ENCODE data around the gene TMPRSS6. TPM values are rescaled to one million over a fixed set of nuclear protein-coding genes. Genes with fewer than 3 reads are reported as not detected.

The TMPRSS6 gene
- total and polyA plus RNA-seq, 3 donors from 2014 or later: 1.5 to 4.0 (median 3.4) TPM

DNA sequence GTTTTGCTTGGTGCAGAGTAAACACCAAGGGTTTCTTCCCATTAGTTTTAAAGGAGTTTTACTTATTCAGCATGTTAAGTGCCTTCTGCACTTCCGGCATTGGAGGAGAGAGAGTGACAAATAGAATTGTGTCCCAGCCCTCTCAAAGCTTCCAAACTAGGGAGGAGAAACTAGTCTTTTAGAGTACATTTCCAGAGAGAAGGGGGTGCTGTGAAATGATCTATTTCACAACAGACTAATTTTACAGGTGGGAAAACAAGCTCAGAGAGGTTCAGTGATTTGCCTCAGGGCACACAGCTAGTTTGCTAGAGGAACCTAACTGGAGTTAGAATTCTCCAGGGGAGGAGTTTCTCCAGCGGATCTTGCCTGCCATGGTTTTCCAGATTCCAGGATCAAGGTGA is 77.4 kb downstream of the TMPRSS6 start:
- Histone ChIP-seq H3K9me3 (no peaks in the 10 kb centered on the region), H3K27me3 (no peaks in the 10 kb centered on the region), H3K36me3 (ENCODE audit: low read depth, missing control alignments) (no peaks in the 10 kb centered on the region), H3K4me1 (no peaks in the 10 kb centered on the region), H3K4me3 (no peak overlapping the region), H3K27ac (no peak overlapping the region)
- intact Hi-C loops (cut with DNase I; ENCODE audit: low total_unique reads): no loop called here
- 81 to 84% methylated on average over 2 of the region's 2 CpGs for WGBS, 2 donors
- DNase-seq: no peak
- TF ChIP-seq, protein P1, sequence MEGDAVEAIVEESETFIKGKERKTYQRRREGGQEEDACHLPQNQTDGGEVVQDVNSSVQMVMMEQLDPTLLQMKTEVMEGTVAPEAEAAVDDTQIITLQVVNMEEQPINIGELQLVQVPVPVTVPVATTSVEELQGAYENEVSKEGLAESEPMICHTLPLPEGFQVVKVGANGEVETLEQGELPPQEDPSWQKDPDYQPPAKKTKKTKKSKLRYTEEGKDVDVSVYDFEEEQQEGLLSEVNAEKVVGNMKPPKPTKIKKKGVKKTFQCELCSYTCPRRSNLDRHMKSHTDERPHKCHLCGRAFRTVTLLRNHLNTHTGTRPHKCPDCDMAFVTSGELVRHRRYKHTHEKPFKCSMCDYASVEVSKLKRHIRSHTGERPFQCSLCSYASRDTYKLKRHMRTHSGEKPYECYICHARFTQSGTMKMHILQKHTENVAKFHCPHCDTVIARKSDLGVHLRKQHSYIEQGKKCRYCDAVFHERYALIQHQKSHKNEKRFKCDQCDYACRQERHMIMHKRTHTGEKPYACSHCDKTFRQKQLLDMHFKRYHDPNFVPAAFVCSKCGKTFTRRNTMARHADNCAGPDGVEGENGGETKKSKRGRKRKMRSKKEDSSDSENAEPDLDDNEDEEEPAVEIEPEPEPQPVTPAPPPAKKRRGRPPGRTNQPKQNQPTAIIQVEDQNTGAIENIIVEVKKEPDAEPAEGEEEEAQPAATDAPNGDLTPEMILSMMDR (IDR thresholded peaks at IDR 0.05): no peak
- TF ChIP-seq POLR2A (IDR thresholded peaks at IDR 0.05): no peak

DNA sequence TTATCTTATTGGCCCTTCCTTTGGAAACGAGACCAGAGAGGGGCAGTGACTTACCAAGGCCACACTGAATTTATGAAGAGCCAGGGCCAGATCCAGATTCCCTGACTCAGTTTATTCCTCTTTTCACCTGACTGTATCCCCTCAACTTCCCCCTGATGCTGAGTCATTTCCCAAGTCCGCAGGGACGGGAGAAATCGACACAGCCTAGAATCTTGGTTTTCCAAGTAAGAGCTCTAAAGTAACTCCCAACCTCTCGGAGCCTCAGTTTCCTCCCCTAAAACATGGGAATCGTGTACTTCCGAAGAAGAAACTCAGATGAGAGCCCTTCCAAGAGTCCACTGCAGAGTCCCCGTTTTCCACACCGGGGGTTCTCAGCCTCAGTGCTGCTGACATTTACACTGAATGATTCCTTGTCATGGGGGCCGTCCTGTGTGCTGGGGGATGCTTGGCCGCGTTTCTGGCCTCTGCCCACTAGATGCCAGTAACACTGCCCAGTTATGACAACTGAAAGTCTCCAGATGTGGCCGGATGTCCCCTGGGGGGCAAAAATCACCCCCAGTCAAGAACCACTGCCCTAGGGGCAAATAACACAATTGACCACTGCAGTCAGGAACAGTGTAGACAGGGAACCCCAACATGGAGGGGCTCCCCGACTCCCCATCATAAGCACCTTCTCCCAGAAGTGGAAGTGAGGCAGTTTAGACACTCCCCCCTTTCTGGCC is 78.8 kb downstream of the TMPRSS6 start:
- H3K9me3 ChIP-seq: no peaks in the 10 kb centered on the region
- TF ChIP-seq, protein P1 (IDR thresholded peaks at IDR 0.05): no peak
- no peak for TF ChIP-seq POLR2A (IDR thresholded peaks at IDR 0.05)
- no peak overlapping the region for H3K4me3 ChIP-seq
- 75 to 78% methylated on average over 9 to 14 of the region's 14 CpGs for WGBS, 2 donors
- intact Hi-C loops (cut with DNase I; ENCODE audit: low total_unique reads): no loop called here
- H3K27ac ChIP-seq: no peak overlapping the region
- no peak for DNase-seq
- H3K36me3 ChIP-seq (ENCODE audit: low read depth, missing control alignments): no peaks in the 10 kb centered on the region
- no peaks in the 10 kb centered on the region for H3K4me1 ChIP-seq
- no peaks in the 10 kb centered on the region for H3K27me3 ChIP-seq

DNA sequence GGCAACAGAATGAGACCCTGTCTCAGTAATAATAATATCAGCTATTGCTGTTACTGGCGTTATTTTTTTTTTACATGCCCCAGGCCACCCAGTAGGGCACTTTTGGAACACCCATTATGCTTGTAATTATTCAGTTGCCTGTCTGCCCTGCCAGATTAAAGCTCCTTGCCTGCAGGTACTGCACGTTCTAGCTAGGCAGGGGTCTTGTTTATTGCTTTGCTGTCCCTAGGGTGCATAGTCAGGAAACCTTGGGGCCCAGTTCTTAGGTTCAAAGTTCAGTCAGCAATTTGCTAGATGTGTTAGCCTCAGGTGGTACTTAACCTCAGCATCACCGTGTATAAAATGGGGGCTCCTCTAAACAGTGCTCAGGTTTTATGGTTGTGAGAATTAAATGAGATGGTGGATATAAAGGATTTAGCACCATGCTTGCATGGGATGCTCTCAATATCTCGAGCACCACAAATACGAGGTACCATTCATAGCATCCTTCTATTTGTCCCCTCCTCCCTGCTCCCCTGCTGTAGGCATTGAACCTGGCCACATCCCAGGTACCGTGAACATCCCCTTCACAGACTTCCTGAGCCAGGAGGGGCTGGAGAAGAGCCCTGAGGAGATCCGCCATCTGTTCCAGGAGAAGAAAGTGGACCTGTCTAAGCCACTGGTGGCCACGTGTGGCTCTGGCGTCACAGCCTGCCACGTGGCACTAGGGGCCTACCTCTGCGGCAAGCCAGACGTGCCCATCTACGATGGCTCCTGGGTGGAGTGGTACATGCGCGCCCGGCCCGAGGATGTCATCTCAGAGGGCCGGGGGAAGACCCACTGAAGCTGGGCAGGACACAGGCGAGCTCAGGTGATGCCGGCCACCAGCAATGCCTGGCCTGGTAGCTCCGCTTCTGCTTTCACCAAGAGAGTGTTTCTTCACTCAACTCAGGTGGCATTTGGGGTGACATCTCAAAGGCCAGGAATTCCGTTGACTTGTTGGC is 80.5 kb downstream of the TMPRSS6 start:
- intact Hi-C loops (cut with DNase I; ENCODE audit: low total_unique reads): no loop called here
- Histone ChIP-seq H3K9me3 (no peaks in the 10 kb centered on the region), H3K4me3 (no peak overlapping the region), H3K36me3 (ENCODE audit: low read depth, missing control alignments) (no peaks in the 10 kb centered on the region), H3K27ac (no peak overlapping the region), H3K27me3 (no peaks in the 10 kb centered on the region), H3K4me1 (peaks cover 6% of the 10 kb centered on the region)
- TF ChIP-seq, protein P1 (IDR thresholded peaks at IDR 0.05): no peak
- no peak for TF ChIP-seq POLR2A (IDR thresholded peaks at IDR 0.05)
- WGBS, 2 donors: 90 to 91% methylated on average over 21 to 22 of the region's 22 CpGs
- no peak for DNase-seq

GRCh38 chr22:37027556-37027955 is 82.0 kb downstream of the TMPRSS6 start:
- Histone ChIP-seq H3K9me3 (no peaks in the 10 kb centered on the region), H3K4me1 (peaks cover 6% of the 10 kb centered on the region), H3K27me3 (no peaks in the 10 kb centered on the region), H3K27ac (no peak overlapping the region), H3K4me3 (no peak overlapping the region), H3K36me3 (ENCODE audit: low read depth, missing control alignments) (no peaks in the 10 kb centered on the region)
- DNase-seq: no peak
- no peak for TF ChIP-seq POLR2A (IDR thresholded peaks at IDR 0.05)
- TF ChIP-seq, protein P1 (IDR thresholded peaks at IDR 0.05): no peak
- intact Hi-C loops (cut with DNase I; ENCODE audit: low total_unique reads): no loop called here
- 90 to 93% methylated on average over 7 of the region's 7 CpGs for WGBS, 2 donors

All from testis (tissue), 3 donors.